K562 (cell line): ENCODE data around the gene RABL2B. TPM values are rescaled to one million over a fixed set of nuclear protein-coding genes. Genes with fewer than 3 reads are reported as not detected.

ENCODE experiments used
- ATAC-seq: fragments of 200-7000 bp; cut with Tn5 transposase; 3 replicates; pipeline ENCODE4 v1.9.1; 2020; ENCODE audit warnings: moderate library complexity
- BruUV-seq: library from RNA; stranded (reverse); fragments of 400-500 nt; replicated peaks from 2 replicates; lab custom pipeline; 2021; lab: Mats Ljungman, UMichigan
- CTCF ChIA-PET: fragments of 300-600 bp; formaldehyde crosslinking; extraction: SDS; loops from one replicate; lab custom pipeline; 2021; ENCODE audit warnings: low intra/inter-chr PET ratio; lab: Yijun Ruan, JAX
- POLR2A ChIA-PET: fragments of 300-600, 350-650 bp; sonication (Branson Sonifier 250); formaldehyde crosslinking; extraction: SDS; loops from one replicate; lab custom pipeline; 2021; ENCODE audit warnings: antibody characterized with exemption, inconsistent platforms; lab: Yijun Ruan, JAX
- DNase-seq, 4 experiments: peaks; one replicate each; pipeline versions ENCODE4 v3.0.0 to v3.0.0-alpha.2; 2011 to 2018; ENCODE audit warnings: low spot score in 3 of 4, mixed read lengths in 3 of 4; ENCODE audit errors: extremely low read depth in 1 of 4
- FAIRE-seq: peaks from 2 replicates; lab custom pipeline; 2011; peaks lifted over from hg19 to GRCh38; lab: Jason Lieb, UNC
- H2AFZ ChIP-seq: 2 replicates; pipeline ENCODE4 v1.6.0; 2011; ENCODE audit warnings: low read depth, low read length, control low read depth, inconsistent platforms
- H3K27ac ChIP-seq: fragments of 200-600 bp; 3 replicates; pipeline ENCODE4 v1.8.0; 2011; ENCODE audit warnings: low read depth, mild to moderate bottlenecking, control low read depth, inconsistent platforms, low read length, moderate library complexity, mixed read lengths; ENCODE audit errors: extremely low read depth
- H3K27me3 ChIP-seq, 2 experiments: fragments of 300-600 bp in 1 of 2; 2 replicates in 1 of 2; 3 replicates in 1 of 2; pipeline versions ENCODE4 v1.6.0 to v1.8.0; 2011; ENCODE audit warnings: inconsistent platforms in 2 of 2, low read length in 2 of 2, mild to moderate bottlenecking in 1 of 2, mixed read lengths in 1 of 2, moderate library complexity in 1 of 2; ENCODE audit not compliant: control insufficient read depth in 2 of 2, insufficient read depth in 2 of 2
- H3K36me3 ChIP-seq: fragments of 300-600 bp; 3 replicates; pipeline ENCODE4 v1.8.0; 2011; ENCODE audit warnings: mild to moderate bottlenecking, low read length, inconsistent platforms; ENCODE audit not compliant: control insufficient read depth, insufficient read depth
- H3K4me1 ChIP-seq, 2 experiments: fragments of 200-600 bp in 1 of 2; replicated peaks in 1 of 2; 2 replicates in 1 of 2; 3 replicates in 1 of 2; pipeline versions ENCODE4 v1.5.1 to v1.8.0; 2011; ENCODE audit warnings: inconsistent platforms in 2 of 2, low read length in 2 of 2, mild to moderate bottlenecking in 1 of 2, mixed read lengths in 1 of 2, moderate library complexity in 1 of 2; ENCODE audit not compliant: control insufficient read depth in 2 of 2, insufficient read depth in 2 of 2
- H3K4me2 ChIP-seq: 2 replicates; pipeline ENCODE4 v1.6.1; 2011; ENCODE audit warnings: low read length, control low read depth, inconsistent platforms, mixed read lengths; ENCODE audit not compliant: insufficient read depth
- H3K4me3 ChIP-seq: fragments of 200-600 bp; sonication (generic), shearing (Covaris generic); 2 replicates; pipeline ENCODE4 v1.5.1; 2016; ENCODE audit warnings: control low read depth, inconsistent platforms
- H3K79me2 ChIP-seq: fragments of 200-600 bp; 3 replicates; pipeline ENCODE4 v1.8.0; 2011; ENCODE audit warnings: low read length, inconsistent platforms; ENCODE audit not compliant: control insufficient read depth, insufficient read depth
- H3K9ac ChIP-seq, 2 experiments: 2 replicates each; pipeline versions ENCODE4 v1.6.0 to v1.6.1; 2011; ENCODE audit warnings: low read depth in 2 of 2, low read length in 2 of 2, control low read depth in 1 of 2, inconsistent platforms in 1 of 2, mild to moderate bottlenecking in 1 of 2, mixed read lengths in 1 of 2; ENCODE audit not compliant: insufficient read depth in 1 of 2
- H3K9me1 ChIP-seq: one replicate; pipeline ENCODE4 v1.6.0; 2011; ENCODE audit warnings: inconsistent platforms, mild to moderate bottlenecking, low read length, moderate library complexity; ENCODE audit not compliant: control insufficient read depth, insufficient read depth
- H3K9me3 ChIP-seq: replicated peaks from 2 replicates; pipeline ENCODE4 v1.5.1; 2011; ENCODE audit warnings: low read depth, low read length, inconsistent platforms; ENCODE audit not compliant: control insufficient read depth, insufficient read depth
- H4K20me1 ChIP-seq: replicated peaks from 2 replicates; pipeline ENCODE4 v1.6.1; 2011; ENCODE audit warnings: low read length, inconsistent platforms, mixed read lengths; ENCODE audit not compliant: control insufficient read depth, insufficient read depth
- BCL6 ChIP-seq: fragments of 250-450 bp; sonication (Bioruptor Pico); IDR thresholded peaks from 2 replicates; pipeline ENCODE4 v1.4.0; 2020
- HDAC1 ChIP-seq, 2 experiments: fragments of 450-650 bp; IDR thresholded peaks; 2 replicates each; pipeline ENCODE4 v1.6.1; 2016 to 2017; ENCODE audit warnings: inconsistent platforms in 1 of 2, mild to moderate bottlenecking in 1 of 2, moderate library complexity in 1 of 2
- MEF2A ChIP-seq: IDR thresholded peaks from 2 replicates; pipeline ENCODE4 v1.6.1; 2011; ENCODE audit warnings: low read depth, mild to moderate bottlenecking, low read length, moderate library complexity; ENCODE audit not compliant: control insufficient read depth
- WGBS: fragments of 100-300 bp; shearing (Covaris generic); methylation state at CpG from one replicate; pipeline ENCODE4 v1.1.6; 2016; ENCODE audit warnings: low coverage, mixed read lengths; ENCODE audit not compliant: insufficient coverage; ENCODE audit errors: missing lambda C conversion rate; 5-methylcytosine and 5-hydroxymethylcytosine counted together
- in situ Hi-C: fragments of 300-500 bp; cut with MboI; formaldehyde crosslinking; loops from 4 replicates; pipeline ENCODE4 v1.15.0; 2018; ENCODE audit warnings: inconsistent platforms, mixed read lengths
- intact Hi-C: fragments of 100-400 bp; cut with micrococcal nuclease; formaldehyde crosslinking; loops from 2 replicates; pipeline ENCODE4 v1.14.2; 2022
- polyA plus RNA-seq, 8 experiments: library from polyadenylated mRNA; depleted of rRNA in 4 of 8; stranded (reverse) in 5 of 8; unstranded in 3 of 8; fragments of >200 nt; fragmentation: Nextera tagmentation in 2 of 8; fragmentation: Illumina TruSeq in 1 of 8; extraction: Ambion mirVana in 2 of 8; extraction: Trizol in 1 of 8; gene quantifications; 2 replicates each; pipeline versions ENCODE4 v1.2.1 to v1.2.3, GENCODE V29; 2011 to 2014; ENCODE audit warnings: inconsistent platforms in 1 of 8, missing spikeins in 1 of 8
- total RNA-seq, 7 experiments: library from RNA; depleted of rRNA in 6 of 7; stranded (reverse); fragments of >200 nt in 6 of 7; fragmentation: Illumina TruSeq in 2 of 7; extraction: Trizol in 2 of 7; gene quantifications; 2 replicates each; pipeline versions ENCODE4 v1.2.1 to v1.2.3, GENCODE V29; 2011 to 2021; ENCODE audit warnings: low replicate concordance in 1 of 7

The RABL2B gene
- total and polyA plus RNA-seq, 9 of the 15 experiments (the other 6 are each of a cell fraction or from before 2014, with no cell fraction given), result 0.76 to 8.5 (median 3.6) TPM

- no peak for TF ChIP-seq HDAC1 (IDR thresholded peaks at IDR 0.05)
- TF ChIP-seq, all 486 proteins: peak for 0
Measured at GRCh38 chr22:50728523-50728931, 54.9 kb downstream of the RABL2B start (continued).

- DNase-seq (no peak), FAIRE-seq (no peak), ATAC-seq (no peak)
- H3K9me1 ChIP-seq, result no peaks in the 10 kb centered on the region
- no peak overlapping the region for H3K4me2 ChIP-seq
- WGBS, result 2% methylated on average over 13 of the region's 23 CpGs
- no peak overlapping the region for H3K4me3 ChIP-seq
- H3K27ac ChIP-seq, result no peak overlapping the region
- no peak overlapping the region for H3K9ac ChIP-seq
- peaks cover 0 to 11% of the 10 kb centered on the region in 2 experiments; a peak in 3 of 5 replicates for H3K4me1 ChIP-seq
- H3K27me3 ChIP-seq, result peaks cover 5 to 45% of the 10 kb centered on the region in 2 experiments; a peak in 3 of 5 replicates
- H2AFZ ChIP-seq, result no peak overlapping the region
- intact Hi-C loops (no loop called here), in situ Hi-C loops (no loop called here)
- ChIA-PET CTCF (no interaction called here), POLR2A (interaction anchor here (1.3 kb wide), 1 partner anchor 11 kb away, joined by 6 read pairs; no protein-coding TSS in a partner anchor)
- no peaks in the 10 kb centered on the region for H3K79me2 ChIP-seq
- no peaks in the 10 kb centered on the region for H3K9me3 ChIP-seq
- no peaks in the 10 kb centered on the region for H3K36me3 ChIP-seq
- no peaks in the 10 kb centered on the region for H4K20me1 ChIP-seq
- no TSS peak for BruUV-seq
- TF ChIP-seq MEF2A (no peak), BCL6 (CRISPR knock-in tag) (no peak)
Measured at GRCh38 chr22:50727678-50728522, 55.5 kb downstream of the RABL2B start.
